ENCODE data around the gene ITPKC. TPM values are rescaled to one million over a fixed set of nuclear protein-coding genes. Genes with fewer than 3 reads are reported as not detected.

Gene ITPKC
- total and polyA plus RNA-seq, 2 experiments from 2014 or later = 5.3 to 12.6 TPM

DNA sequence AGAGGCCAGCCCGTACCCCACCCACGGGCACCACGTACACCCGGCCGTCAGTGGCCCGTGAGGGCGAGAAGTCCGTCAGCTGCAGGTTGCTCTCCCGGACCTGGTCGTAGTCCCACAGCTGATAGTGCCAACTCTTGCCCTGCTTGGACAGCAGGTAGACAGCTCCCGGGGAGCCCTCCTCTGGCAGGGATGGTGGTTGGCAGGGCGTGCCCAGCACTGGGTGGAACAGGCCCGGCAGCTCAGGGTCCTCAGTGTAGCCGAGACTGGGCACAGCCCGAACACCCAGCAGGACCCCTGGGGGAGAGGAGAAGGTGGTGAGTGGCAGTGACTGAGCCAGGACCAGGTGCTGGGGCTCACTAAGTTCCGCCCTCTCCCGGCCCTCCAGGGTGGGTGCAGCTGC is 25.6 kb downstream of the ITPKC start:
- DNase-seq (ENCODE audit: low spot score) (no peak), ATAC-seq (no peak)
- TF ChIP-seq, protein P1, sequence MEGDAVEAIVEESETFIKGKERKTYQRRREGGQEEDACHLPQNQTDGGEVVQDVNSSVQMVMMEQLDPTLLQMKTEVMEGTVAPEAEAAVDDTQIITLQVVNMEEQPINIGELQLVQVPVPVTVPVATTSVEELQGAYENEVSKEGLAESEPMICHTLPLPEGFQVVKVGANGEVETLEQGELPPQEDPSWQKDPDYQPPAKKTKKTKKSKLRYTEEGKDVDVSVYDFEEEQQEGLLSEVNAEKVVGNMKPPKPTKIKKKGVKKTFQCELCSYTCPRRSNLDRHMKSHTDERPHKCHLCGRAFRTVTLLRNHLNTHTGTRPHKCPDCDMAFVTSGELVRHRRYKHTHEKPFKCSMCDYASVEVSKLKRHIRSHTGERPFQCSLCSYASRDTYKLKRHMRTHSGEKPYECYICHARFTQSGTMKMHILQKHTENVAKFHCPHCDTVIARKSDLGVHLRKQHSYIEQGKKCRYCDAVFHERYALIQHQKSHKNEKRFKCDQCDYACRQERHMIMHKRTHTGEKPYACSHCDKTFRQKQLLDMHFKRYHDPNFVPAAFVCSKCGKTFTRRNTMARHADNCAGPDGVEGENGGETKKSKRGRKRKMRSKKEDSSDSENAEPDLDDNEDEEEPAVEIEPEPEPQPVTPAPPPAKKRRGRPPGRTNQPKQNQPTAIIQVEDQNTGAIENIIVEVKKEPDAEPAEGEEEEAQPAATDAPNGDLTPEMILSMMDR (conservative IDR thresholded peaks at IDR 0.05; ENCODE audit: low read depth in 2 of 2) = peak in 1 of 2 experiments; percentile 38; a peak in 1 of 4 replicates
- TF ChIP-seq EZH2 (IDR thresholded peaks at IDR 0.05; ENCODE audit: low read depth, unreplicated experiment) (no peak), ZNF114 (CRISPR knock-in tag; IDR thresholded peaks at IDR 0.05) (no peak), NANOG (IDR thresholded peaks at IDR 0.05; ENCODE audit: borderline replicate concordance) (no peak)
- no peak overlapping the region for H3K4me2 ChIP-seq
- H3K27ac ChIP-seq (ENCODE audit: low read depth) = no peak overlapping the region
- H3K36me3 Mint-ChIP-seq (ENCODE audit: low read depth) = peaks cover 19% of the 10 kb centered on the region
- H3K36me3 ChIP-seq (ENCODE audit: insufficient read depth) = no peaks in the 10 kb centered on the region; the same call in 1 of the 2 replicates
- H3F3A ChIP-seq (replicated peaks; ENCODE audit: low read depth) = no peaks in the 10 kb centered on the region
- no peaks in the 10 kb centered on the region for H3K79me2 ChIP-seq (replicated peaks; ENCODE audit: insufficient read depth)
- H3K4me1 Mint-ChIP-seq = peaks cover 15% of the 10 kb centered on the region
- no peak overlapping the region for H3K4me3 ChIP-seq
- no peak overlapping the region for H2AFZ ChIP-seq
- no peaks in the 10 kb centered on the region for H3K9me2 ChIP-seq (ENCODE audit: insufficient read depth)
- H4K20me1 ChIP-seq (replicated peaks; ENCODE audit: insufficient read depth) = no peaks in the 10 kb centered on the region
- 0 out of 3 replicates have a peak, but pooled peaks cover 3% of the 10 kb centered on the region for H3K9me3 Mint-ChIP-seq
- peaks cover 12% of the 10 kb centered on the region for H3K4me1 ChIP-seq (ENCODE audit: insufficient read depth)
- no peak overlapping the region for H3K4me3 Mint-ChIP-seq
- H3K27me3 Mint-ChIP-seq (ENCODE audit: insufficient read depth, low read depth, poor library complexity) = peaks cover 19% of the 10 kb centered on the region
- H3K27ac Mint-ChIP-seq = no peak overlapping the region
- no peaks in the 10 kb centered on the region for H3K27me3 ChIP-seq (ENCODE audit: insufficient read depth)

DNA sequence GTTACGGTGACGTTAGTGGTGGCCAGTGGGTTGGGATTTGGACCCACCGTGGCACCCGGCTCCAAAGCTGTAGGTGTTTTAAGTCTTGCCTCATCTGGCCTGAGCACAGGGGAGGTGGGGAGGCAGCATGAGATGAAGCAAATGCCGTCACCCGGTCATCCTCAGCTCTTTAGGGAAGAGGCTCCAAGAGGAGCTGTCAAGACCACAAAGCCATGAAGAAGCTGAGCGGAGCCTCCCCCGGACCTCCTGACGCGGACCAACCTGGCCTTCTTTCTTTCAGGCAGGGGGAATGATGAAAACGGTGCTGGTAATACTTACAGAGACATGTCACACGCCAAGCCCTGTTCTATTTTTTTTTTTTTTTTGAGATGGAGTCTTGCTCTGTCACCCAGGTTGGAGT is 26.0 kb downstream of the ITPKC start:
- Histone ChIP-seq H2AFZ (no peak overlapping the region), H3K4me1 (ENCODE audit: insufficient read depth) (peaks cover 12% of the 10 kb centered on the region), H4K20me1 (replicated peaks; ENCODE audit: insufficient read depth) (no peaks in the 10 kb centered on the region), H3K4me2 (no peak overlapping the region), H3K27ac (ENCODE audit: low read depth) (no peak overlapping the region), H3K36me3 (ENCODE audit: insufficient read depth) (no peaks in the 10 kb centered on the region; the same call in 1 of the 2 replicates), H3K4me3 (no peak overlapping the region), H3K9me2 (ENCODE audit: insufficient read depth) (no peaks in the 10 kb centered on the region), H3K27me3 (ENCODE audit: insufficient read depth) (no peaks in the 10 kb centered on the region), H3K79me2 (replicated peaks; ENCODE audit: insufficient read depth) (no peaks in the 10 kb centered on the region), H3F3A (replicated peaks; ENCODE audit: low read depth) (no peaks in the 10 kb centered on the region)
- peaks cover 15% of the 10 kb centered on the region for H3K4me1 Mint-ChIP-seq
- no peak for DNase-seq (ENCODE audit: low spot score)
- no peak overlapping the region for H3K4me3 Mint-ChIP-seq
- ATAC-seq = no peak
- no peak overlapping the region for H3K27ac Mint-ChIP-seq
- peaks cover 17% of the 10 kb centered on the region for H3K36me3 Mint-ChIP-seq (ENCODE audit: low read depth)
- peaks cover 19% of the 10 kb centered on the region for H3K27me3 Mint-ChIP-seq (ENCODE audit: insufficient read depth, low read depth, poor library complexity)
- 0 out of 3 replicates have a peak, but pooled peaks cover 3% of the 10 kb centered on the region for H3K9me3 Mint-ChIP-seq
- TF ChIP-seq STAT1 (IDR thresholded peaks at IDR 0.05; ENCODE audit: unreplicated experiment) = no peak
- no peak for TF ChIP-seq ZNF331 (CRISPR knock-in tag; IDR thresholded peaks at IDR 0.05; ENCODE audit: low read depth)
- TF ChIP-seq, protein P2, sequence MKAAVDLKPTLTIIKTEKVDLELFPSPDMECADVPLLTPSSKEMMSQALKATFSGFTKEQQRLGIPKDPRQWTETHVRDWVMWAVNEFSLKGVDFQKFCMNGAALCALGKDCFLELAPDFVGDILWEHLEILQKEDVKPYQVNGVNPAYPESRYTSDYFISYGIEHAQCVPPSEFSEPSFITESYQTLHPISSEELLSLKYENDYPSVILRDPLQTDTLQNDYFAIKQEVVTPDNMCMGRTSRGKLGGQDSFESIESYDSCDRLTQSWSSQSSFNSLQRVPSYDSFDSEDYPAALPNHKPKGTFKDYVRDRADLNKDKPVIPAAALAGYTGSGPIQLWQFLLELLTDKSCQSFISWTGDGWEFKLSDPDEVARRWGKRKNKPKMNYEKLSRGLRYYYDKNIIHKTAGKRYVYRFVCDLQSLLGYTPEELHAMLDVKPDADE (IDR thresholded peaks at IDR 0.05) = no peak
- TF ChIP-seq ZNF114 (CRISPR knock-in tag; IDR thresholded peaks at IDR 0.05) = no peak
- TF ChIP-seq POLR2AphosphoS5 (IDR thresholded peaks at IDR 0.05; ENCODE audit: low read depth) = no peak
- no peak for TF ChIP-seq EZH2phosphoT487 (IDR thresholded peaks at IDR 0.05; ENCODE audit: unreplicated experiment)
- no peak for TF ChIP-seq NANOG (IDR thresholded peaks at IDR 0.05; ENCODE audit: borderline replicate concordance)
- no peak for TF ChIP-seq JUNB (IDR thresholded peaks at IDR 0.05; ENCODE audit: unreplicated experiment)
- TF ChIP-seq, protein P1 (conservative IDR thresholded peaks at IDR 0.05; ENCODE audit: low read depth in 2 of 2) = no peak
- TF ChIP-seq, protein P3, sequence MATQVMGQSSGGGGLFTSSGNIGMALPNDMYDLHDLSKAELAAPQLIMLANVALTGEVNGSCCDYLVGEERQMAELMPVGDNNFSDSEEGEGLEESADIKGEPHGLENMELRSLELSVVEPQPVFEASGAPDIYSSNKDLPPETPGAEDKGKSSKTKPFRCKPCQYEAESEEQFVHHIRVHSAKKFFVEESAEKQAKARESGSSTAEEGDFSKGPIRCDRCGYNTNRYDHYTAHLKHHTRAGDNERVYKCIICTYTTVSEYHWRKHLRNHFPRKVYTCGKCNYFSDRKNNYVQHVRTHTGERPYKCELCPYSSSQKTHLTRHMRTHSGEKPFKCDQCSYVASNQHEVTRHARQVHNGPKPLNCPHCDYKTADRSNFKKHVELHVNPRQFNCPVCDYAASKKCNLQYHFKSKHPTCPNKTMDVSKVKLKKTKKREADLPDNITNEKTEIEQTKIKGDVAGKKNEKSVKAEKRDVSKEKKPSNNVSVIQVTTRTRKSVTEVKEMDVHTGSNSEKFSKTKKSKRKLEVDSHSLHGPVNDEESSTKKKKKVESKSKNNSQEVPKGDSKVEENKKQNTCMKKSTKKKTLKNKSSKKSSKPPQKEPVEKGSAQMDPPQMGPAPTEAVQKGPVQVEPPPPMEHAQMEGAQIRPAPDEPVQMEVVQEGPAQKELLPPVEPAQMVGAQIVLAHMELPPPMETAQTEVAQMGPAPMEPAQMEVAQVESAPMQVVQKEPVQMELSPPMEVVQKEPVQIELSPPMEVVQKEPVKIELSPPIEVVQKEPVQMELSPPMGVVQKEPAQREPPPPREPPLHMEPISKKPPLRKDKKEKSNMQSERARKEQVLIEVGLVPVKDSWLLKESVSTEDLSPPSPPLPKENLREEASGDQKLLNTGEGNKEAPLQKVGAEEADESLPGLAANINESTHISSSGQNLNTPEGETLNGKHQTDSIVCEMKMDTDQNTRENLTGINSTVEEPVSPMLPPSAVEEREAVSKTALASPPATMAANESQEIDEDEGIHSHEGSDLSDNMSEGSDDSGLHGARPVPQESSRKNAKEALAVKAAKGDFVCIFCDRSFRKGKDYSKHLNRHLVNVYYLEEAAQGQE (IDR thresholded peaks at IDR 0.05; ENCODE audit: unreplicated experiment) = no peak
- no peak for TF ChIP-seq EZH2 (IDR thresholded peaks at IDR 0.05; ENCODE audit: low read depth, unreplicated experiment)

Measured in GM23338 (cell line).